Ovary (tissue), 9 donors: ENCODE measurements around the gene GJD3. TPM values are rescaled to one million over a fixed set of nuclear protein-coding genes. Genes with fewer than 3 reads are reported as not detected.
A peak's percentile ranks its signal among the peaks of the same experiment; 100 is the strongest.

Experiments
- DNase-seq, 5 donors: peaks; one replicate each; pipeline ENCODE4 v3.0.0-alpha.2; 2019 to 2020
- H3K27ac ChIP-seq, 2 donors: fragments of 200-600 bp; one replicate each; pipeline versions ENCODE4 v1.5.1 to v1.8.0; 2019 to 2022
- H3K27me3 ChIP-seq: fragments of 200-600 bp; one replicate; pipeline ENCODE4 v1.8.0; 2022
- H3K36me3 ChIP-seq: fragments of 200-600 bp; sonication (generic); one replicate; pipeline ENCODE4 v1.5.1; 2019
- H3K4me1 ChIP-seq: one replicate; pipeline ENCODE4 v1.8.1; 2013; ENCODE audit warnings: mild to moderate bottlenecking, moderate library complexity; ENCODE audit not compliant: insufficient read depth
- H3K4me3 ChIP-seq: fragments of 200-600 bp; sonication (generic); one replicate; pipeline ENCODE4 v1.5.1; 2017
- H3K9me3 ChIP-seq, 2 donors: fragments of 200-600 bp in 1 of 2; sonication (generic) in 1 of 2; one replicate each; pipeline versions ENCODE4 v1.5.1 to v1.8.1; 2013 to 2019; ENCODE audit warnings: mild to moderate bottlenecking in 1 of 2, moderate library complexity in 1 of 2
- EP300 ChIP-seq: sonication (generic); formaldehyde crosslinking; IDR thresholded peaks from one replicate; pipeline ENCODE4 v1.6.1; 2017; ENCODE audit warnings: antibody characterized with exemption
- POLR2A ChIP-seq: fragments of 450-650 bp; IDR thresholded peaks from one replicate; pipeline ENCODE4 v1.6.1; 2017; ENCODE audit warnings: antibody characterized with exemption, mild to moderate bottlenecking, moderate library complexity
- WGBS, 3 donors: extraction: QIAGEN DNeasy Blood & Tissue Kit in 1 of 3; methylation state at CpG; one replicate each; pipeline versions ENCODE4 v1.1.5 to v1.1.7; 2013 to 2017; 5-methylcytosine and 5-hydroxymethylcytosine counted together
- intact Hi-C, 4 donors: fragments of 100-400 bp; cut with DNase I; formaldehyde crosslinking; loops; one replicate each; pipeline versions ENCODE4 v1.11.0 to v1.15.1; 2022 to 2023
- polyA plus RNA-seq, 2 donors: library from polyadenylated mRNA; stranded (reverse); fragments of 200-250 nt in 1 of 2; fragments of 350-450 nt in 1 of 2; fragmentation: Illumina TruSeq in 1 of 2; extraction: RNeasy Lipid Tissue Mini Kit (QIAGEN cat#74804) in 1 of 2; gene quantifications; one replicate each; pipeline ENCODE4 v1.2.3, GENCODE V29; 2013 to 2014
- total RNA-seq, 7 donors: library from RNA; depleted of rRNA in 2 of 7; stranded (reverse); fragments of >200 nt in 2 of 7; fragmentation: NEBNext Ultra II Directional in 3 of 7; extraction: Animal tissue kit (Norgen Biotek cat#: 25700) in 3 of 7; gene quantifications; one replicate each; pipeline versions ENCODE4 v1.1.0 to v1.2.4, GENCODE V29; 2016 to 2023
- TF ChIP-seq, protein P1 (sequence below), 3 donors: fragments of 450-650 bp in 2 of 3; fragments of 200-600 bp in 1 of 3; IDR thresholded peaks; one replicate each; pipeline versions ENCODE4 v1.5.1 to v1.8.0; 2016 to 2022; ENCODE audit warnings: antibody characterized with exemption in 3 of 3, mild to moderate bottlenecking in 1 of 3
- donor health status: DM: no; HTN: no; CAD: no; lungs with moderate emphysema.
- donor health status: DM: no; HTN: no; CAD: no.
- donor health status: Bipolar disorder and iron deficiency.
- donor health status: DM: yes; HTN: yes; CAD: no.
- donor health status: DM: no; HTN: no; CAD: no.
- donor health status: DM: yes; HTN: yes; CAD: no.

Gene GJD3
- total and polyA plus RNA-seq, 9 donors, result 0.24 to 1.8 (median 0.87) TPM; not detected in 3

DNA sequence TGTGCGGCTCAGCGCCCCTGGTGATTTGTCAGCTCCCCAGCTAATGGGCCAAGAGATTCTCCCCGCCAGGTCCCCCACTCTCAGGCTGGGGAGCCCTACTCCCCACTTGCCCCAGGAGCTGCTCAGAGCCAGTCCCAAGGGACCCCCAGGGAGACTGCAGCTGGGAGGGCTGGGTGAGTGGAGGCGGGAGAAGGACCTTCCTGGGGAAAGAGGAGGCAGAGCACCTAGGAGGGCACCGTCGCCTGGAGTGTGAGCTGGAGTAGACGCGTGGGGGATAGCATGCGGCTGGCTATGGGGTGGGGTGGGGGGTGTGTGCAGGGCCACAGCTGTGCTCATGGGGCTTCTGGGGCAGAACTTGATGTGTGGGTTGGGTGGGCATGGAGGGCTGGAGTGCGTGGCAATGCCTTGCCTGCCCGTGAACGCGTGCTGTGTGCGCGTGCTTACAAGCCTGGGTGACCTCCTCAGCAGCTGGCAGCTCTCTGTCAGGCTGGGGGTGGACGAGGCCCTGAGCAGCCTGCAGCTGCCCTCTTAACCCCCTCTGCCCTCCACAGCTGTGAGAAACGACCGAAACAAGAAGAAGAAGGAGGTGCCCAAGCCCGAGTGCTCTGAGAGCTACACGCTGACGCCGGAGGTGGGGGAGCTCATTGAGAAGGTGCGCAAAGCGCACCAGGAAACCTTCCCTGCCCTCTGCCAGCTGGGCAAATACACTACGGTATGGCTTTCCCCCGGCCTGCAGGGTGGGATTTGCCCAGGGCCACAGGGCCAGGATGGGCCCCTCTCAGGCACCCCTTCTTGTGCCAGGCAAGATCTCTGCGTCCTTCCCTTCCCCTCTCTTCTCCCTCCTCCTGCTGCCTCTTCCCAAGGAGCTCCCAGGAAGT lies 12.9 kb downstream of the GJD3 start:
- H3K9me3 ChIP-seq, result no peaks in the 10 kb centered on the region
- H3K27me3 ChIP-seq, result no peaks in the 10 kb centered on the region
- H3K4me3 ChIP-seq, result no peak overlapping the region
- H3K27ac ChIP-seq, result no peak overlapping the region
- H3K4me1 ChIP-seq, result peaks cover 35% of the 10 kb centered on the region
- H3K36me3 ChIP-seq, result no peaks in the 10 kb centered on the region
- 70 to 78% (median 76%) methylated on average over 27 of the region's 27 CpGs for WGBS, 3 donors
- no peak for TF ChIP-seq POLR2A
- TF ChIP-seq EP300, result no peak
- TF ChIP-seq, protein P1, sequence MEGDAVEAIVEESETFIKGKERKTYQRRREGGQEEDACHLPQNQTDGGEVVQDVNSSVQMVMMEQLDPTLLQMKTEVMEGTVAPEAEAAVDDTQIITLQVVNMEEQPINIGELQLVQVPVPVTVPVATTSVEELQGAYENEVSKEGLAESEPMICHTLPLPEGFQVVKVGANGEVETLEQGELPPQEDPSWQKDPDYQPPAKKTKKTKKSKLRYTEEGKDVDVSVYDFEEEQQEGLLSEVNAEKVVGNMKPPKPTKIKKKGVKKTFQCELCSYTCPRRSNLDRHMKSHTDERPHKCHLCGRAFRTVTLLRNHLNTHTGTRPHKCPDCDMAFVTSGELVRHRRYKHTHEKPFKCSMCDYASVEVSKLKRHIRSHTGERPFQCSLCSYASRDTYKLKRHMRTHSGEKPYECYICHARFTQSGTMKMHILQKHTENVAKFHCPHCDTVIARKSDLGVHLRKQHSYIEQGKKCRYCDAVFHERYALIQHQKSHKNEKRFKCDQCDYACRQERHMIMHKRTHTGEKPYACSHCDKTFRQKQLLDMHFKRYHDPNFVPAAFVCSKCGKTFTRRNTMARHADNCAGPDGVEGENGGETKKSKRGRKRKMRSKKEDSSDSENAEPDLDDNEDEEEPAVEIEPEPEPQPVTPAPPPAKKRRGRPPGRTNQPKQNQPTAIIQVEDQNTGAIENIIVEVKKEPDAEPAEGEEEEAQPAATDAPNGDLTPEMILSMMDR (IDR thresholded peaks at IDR 0.05), result no peak
- peak in 1 of 5 donors; percentile 28 for DNase-seq
- intact Hi-C loops, result loop anchor here (2.0 to 10.0 kb wide), 7 partner anchors 34 to 203 kb away; partner anchors contain the start of gene RARA (in 1 of the 4)

DNA sequence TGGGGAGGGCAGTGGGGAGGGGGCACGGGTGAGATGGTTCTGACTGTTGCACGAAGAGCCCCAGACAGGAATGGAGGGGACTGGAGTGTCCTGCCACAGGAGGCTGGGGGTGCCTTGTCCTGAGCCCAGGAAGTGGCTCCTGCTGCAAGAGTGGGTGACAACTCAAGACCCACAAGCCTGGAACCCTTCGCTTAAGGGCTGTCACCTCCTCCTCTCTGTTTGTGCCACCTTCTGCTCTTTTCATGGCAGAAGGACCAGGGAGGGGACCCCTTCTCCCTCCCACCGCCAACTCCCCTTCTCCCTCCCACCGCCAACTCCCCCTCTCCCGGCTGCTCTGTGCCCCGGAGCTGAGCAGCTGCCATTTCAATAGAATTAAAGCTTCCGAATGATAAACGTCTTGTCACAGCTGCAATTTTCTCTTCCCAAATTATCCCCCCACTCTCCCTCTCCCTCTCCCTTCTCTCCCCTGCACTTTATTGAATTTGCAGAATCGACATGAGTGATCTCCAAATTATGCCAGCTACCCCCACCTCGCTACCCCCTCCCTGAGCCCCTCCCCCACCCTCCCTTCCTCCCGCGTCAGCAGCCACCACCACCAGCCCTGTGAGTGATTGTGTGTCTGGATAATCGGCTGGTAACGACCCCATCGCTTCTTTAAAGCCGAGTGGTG lies 13.7 kb downstream of the GJD3 start:
- no peaks in the 10 kb centered on the region for H3K36me3 ChIP-seq
- 62 to 70% (median 64%) methylated on average over 17 of the region's 17 CpGs for WGBS, 3 donors
- TF ChIP-seq, protein P1 (IDR thresholded peaks at IDR 0.05), result no peak
- TF ChIP-seq EP300 (no peak), POLR2A (no peak)
- no peak for DNase-seq
- H3K4me1 ChIP-seq, result peaks cover 36% of the 10 kb centered on the region
- H3K9me3 ChIP-seq, result no peaks in the 10 kb centered on the region
- no peaks in the 10 kb centered on the region for H3K27me3 ChIP-seq
- intact Hi-C loops, result loop anchor here (5.0 to 10.0 kb wide), 5 partner anchors 34 to 204 kb away; no protein-coding TSS in a partner anchor
- H3K4me3 ChIP-seq, result no peak overlapping the region
- no peak overlapping the region for H3K27ac ChIP-seq

DNA sequence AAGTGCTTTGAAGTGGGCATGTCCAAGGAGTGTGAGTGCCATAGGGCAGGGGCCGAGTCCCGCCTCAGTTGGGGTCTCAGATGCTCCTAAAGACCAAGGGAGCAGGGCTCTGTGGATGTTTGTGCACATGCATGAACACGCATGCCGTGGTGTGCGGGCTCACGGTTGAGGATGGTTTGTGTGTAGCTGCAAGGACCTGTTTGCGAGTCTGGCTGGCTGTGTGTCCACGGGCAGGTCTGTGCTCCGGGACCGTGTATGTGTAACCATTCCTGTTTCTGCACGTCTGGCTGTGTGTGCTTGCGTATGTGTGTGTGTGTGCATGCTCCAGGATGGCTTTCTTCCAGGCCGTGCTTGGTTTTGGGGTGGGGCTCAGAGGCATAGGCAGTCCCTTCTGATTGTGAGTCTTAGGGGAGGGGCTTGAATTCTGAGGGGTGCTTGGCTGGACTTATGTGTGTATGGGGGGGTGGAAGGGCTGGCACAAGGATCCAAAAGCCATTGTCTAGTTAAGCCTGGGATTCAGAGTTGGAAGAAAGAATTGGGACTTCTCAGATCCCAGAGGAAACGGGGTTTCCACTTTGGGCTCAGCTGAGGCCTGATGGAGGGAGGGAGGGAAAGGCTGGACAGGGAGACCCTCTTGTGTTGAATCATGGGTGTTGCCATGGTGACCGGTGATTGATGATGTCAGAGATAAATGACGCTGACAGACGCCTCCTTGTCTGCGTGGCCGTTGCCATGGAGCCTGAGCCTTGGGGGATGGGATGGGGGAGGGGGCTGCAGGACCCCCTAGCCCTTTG lies 14.4 kb downstream of the GJD3 start:
- 47 to 50% (median 49%) methylated on average over 19 of the region's 19 CpGs for WGBS, 3 donors
- Histone ChIP-seq H3K4me1 (peaks cover 38% of the 10 kb centered on the region), H3K27me3 (no peaks in the 10 kb centered on the region), H3K27ac (peak overlapping the region in 1 of 2 donors; percentile 84), H3K9me3 (no peaks in the 10 kb centered on the region), H3K36me3 (no peaks in the 10 kb centered on the region), H3K4me3 (no peak overlapping the region)
- intact Hi-C loops, result loop anchor here (5.0 to 10.0 kb wide), 5 partner anchors 33 to 205 kb away; no protein-coding TSS in a partner anchor
- TF ChIP-seq POLR2A (no peak), EP300 (no peak)
- TF ChIP-seq, protein P1 (IDR thresholded peaks at IDR 0.05), result no peak
- peak in 3 of 5 donors; percentile 30 to 49 (median 40) for DNase-seq

DNA sequence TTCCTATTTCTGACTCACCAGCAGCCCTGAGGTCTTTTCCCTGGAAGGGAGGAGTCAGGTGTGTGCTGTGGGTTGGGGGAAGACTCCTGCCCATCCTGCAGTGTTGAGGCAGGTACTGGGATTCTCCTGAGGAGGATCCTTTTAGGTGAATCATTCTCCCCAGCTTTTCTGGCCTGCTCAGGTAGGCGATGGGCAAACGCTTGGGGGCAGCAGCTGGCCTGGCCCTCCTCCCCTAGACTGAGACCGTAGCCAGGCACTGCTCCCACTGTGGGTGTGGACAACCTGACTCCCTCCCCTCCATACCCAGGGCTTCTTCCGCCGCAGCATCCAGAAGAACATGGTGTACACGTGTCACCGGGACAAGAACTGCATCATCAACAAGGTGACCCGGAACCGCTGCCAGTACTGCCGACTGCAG lies 15.1 kb downstream of the GJD3 start:
- H3K27me3 ChIP-seq, result no peaks in the 10 kb centered on the region
- H3K9me3 ChIP-seq, result no peaks in the 10 kb centered on the region
- H3K4me1 ChIP-seq, result peaks cover 44% of the 10 kb centered on the region
- TF ChIP-seq, protein P1 (IDR thresholded peaks at IDR 0.05), result no peak
- no peak for TF ChIP-seq POLR2A
- TF ChIP-seq EP300, result no peak
- no peaks in the 10 kb centered on the region for H3K36me3 ChIP-seq
- WGBS, 3 donors, result 56 to 61% (median 59%) methylated on average over 10 of the region's 10 CpGs
- peak overlapping the region in 1 of 2 donors; percentile 84 for H3K27ac ChIP-seq
- intact Hi-C loops, result no loop called here
- no peak overlapping the region for H3K4me3 ChIP-seq
- no peak for DNase-seq
